NOMO-1 treated with dmso at 0.1 percent for 144 hours (cell line): ENCODE data around the gene CCDC183.
"Not testable (repeated sequence)": the region's sequence is repeated elsewhere in the genome, so short reads cannot be mapped to it uniquely, and the experiment has no call there.

ENCODE experiments used
- DNase-seq: peaks from one replicate; lab custom pipeline; 2025; ENCODE audit not compliant: unreplicated experiment; lab: John Stamatoyannopoulos, UW

Gene CCDC183

GRCh38 chr9:136837146-136837855, 41.2 kb downstream of the CCDC183 start:
- DNase-seq: no peak

GRCh38 chr9:136837856-136838277, 41.7 kb downstream of the CCDC183 start:
- not testable (repeated sequence) for DNase-seq

GRCh38 chr9:136838314-136839228, 42.4 kb downstream of the CCDC183 start:
- no peak for DNase-seq

GRCh38 chr9:136839229-136840139, 43.3 kb downstream of the CCDC183 start:
- DNase-seq: no peak

- no peak for DNase-seq
Measured at GRCh38 chr9:136840140-136840876, 44.2 kb downstream of the CCDC183 start.

- peak; percentile 15 for DNase-seq
Measured at GRCh38 chr9:136840877-136841645, 44.9 kb downstream of the CCDC183 start.

GRCh38 chr9:136841646-136842379, 45.7 kb downstream of the CCDC183 start:
- DNase-seq: not testable (repeated sequence)

GRCh38 chr9:136842380-136842948, 46.3 kb downstream of the CCDC183 start, which contains the start of gene AJM1:
AJM1 (plus strand) TSS chr9:136842478; CDS start chr9:136844415, 1,937 bp downstream.
- peak; percentile 69 for DNase-seq

GRCh38 chr9:136843159-136843800, 47.1 kb downstream of the CCDC183 start:
- not testable (repeated sequence) for DNase-seq

GRCh38 chr9:136843801-136844740, 47.9 kb downstream of the CCDC183 start:
- not testable (repeated sequence) for DNase-seq

- no peak for DNase-seq
Measured at GRCh38 chr9:136844761-136845464, 48.8 kb downstream of the CCDC183 start.

GRCh38 chr9:136845465-136846260, 49.5 kb downstream of the CCDC183 start:
- no peak for DNase-seq

- no peak for DNase-seq
Measured at GRCh38 chr9:136846376-136847087, 50.4 kb downstream of the CCDC183 start.

GRCh38 chr9:136847088-136847825, 51.1 kb downstream of the CCDC183 start:
- DNase-seq: peak; percentile 33
